Glomerular visceral epithelial cell (primary cell): ENCODE results near the gene SYNJ2.
"Not testable (repeated sequence)": the region's sequence is repeated elsewhere in the genome, so short reads cannot be mapped to it uniquely, and the experiment has no call there.

ENCODE experiments used
- DNase-seq: peaks from one replicate; pipeline ENCODE4 v3.0.0-alpha.2; 2016; ENCODE audit errors: extremely low spot score

Gene SYNJ2

GRCh38 chr6:157956171-157956730, 25.4 kb upstream of the SYNJ2 start:
- no peak for DNase-seq

GRCh38 chr6:157959451-157960227, 22.0 kb upstream of the SYNJ2 start:
- DNase-seq: no peak

- no peak for DNase-seq
Observed at GRCh38 chr6:157961153-157961831, 20.4 kb upstream of the SYNJ2 start.

- DNase-seq: no peak
Observed at GRCh38 chr6:157961832-157962575, 19.7 kb upstream of the SYNJ2 start.

GRCh38 chr6:157962601-157963302, 18.9 kb upstream of the SYNJ2 start:
- peak; percentile 44 for DNase-seq

GRCh38 chr6:157964100-157964499, 17.6 kb upstream of the SYNJ2 start:
- no peak for DNase-seq

GRCh38 chr6:157965387-157965786, 16.3 kb upstream of the SYNJ2 start:
- DNase-seq: no peak

GRCh38 chr6:157966589-157966977, 15.1 kb upstream of the SYNJ2 start:
- no peak for DNase-seq

- DNase-seq: no peak
Observed at GRCh38 chr6:157967020-157967419, 14.6 kb upstream of the SYNJ2 start.

- no peak for DNase-seq
Observed at GRCh38 chr6:157967486-157967885, 14.2 kb upstream of the SYNJ2 start.

GRCh38 chr6:157972177-157972576, 9.5 kb upstream of the SYNJ2 start:
- DNase-seq: not testable (repeated sequence)

- DNase-seq: peak; percentile 35
Observed at GRCh38 chr6:157974341-157974894, 7.2 kb upstream of the SYNJ2 start.

- DNase-seq: no peak
Observed at GRCh38 chr6:157974967-157975366, 6.7 kb upstream of the SYNJ2 start.

GRCh38 chr6:157975456-157975855, 6.2 kb upstream of the SYNJ2 start:
- no peak for DNase-seq

GRCh38 chr6:157976345-157977175, 5.1 kb upstream of the SYNJ2 start:
- DNase-seq: no peak

- no peak for DNase-seq
Observed at GRCh38 chr6:157977176-157977804, 4.4 kb upstream of the SYNJ2 start.

- DNase-seq: no peak
Observed at GRCh38 chr6:157978021-157978783, 3.5 kb upstream of the SYNJ2 start.

GRCh38 chr6:157980288-157981131, 1.2 kb upstream of the SYNJ2 start:
- no peak for DNase-seq

GRCh38 chr6:157981132-157981394, 600 bp upstream of the SYNJ2 start:
- no peak for DNase-seq
